Forelimb muscle (tissue), 1 donor: ENCODE measurements around the gene ABAT. TPM values are rescaled to one million over a fixed set of nuclear protein-coding genes. Genes with fewer than 3 reads are reported as not detected.
"Not testable (repeated sequence)": the region's sequence is repeated elsewhere in the genome, so short reads cannot be mapped to it uniquely, and the experiment has no call there.

ENCODE experiments used
- DNase-seq: peaks from one replicate; pipeline ENCODE4 v3.0.0-alpha.2; 2013; ENCODE audit warnings: low read depth
- polyA plus RNA-seq: library from polyadenylated mRNA; unstranded; fragments of 120-200 nt; gene quantifications from one replicate; pipeline ENCODE4 v1.2.1, GENCODE V29; 2013; ENCODE audit not compliant: insufficient read length

The ABAT gene
- polyA plus RNA-seq, 1 donor, result 17.7 TPM

GRCh38 chr16:8682551-8683259 lies 8.3 kb downstream of the ABAT start:
- DNase-seq, result no peak

- DNase-seq, result no peak
Observed at GRCh38 chr16:8683640-8684039, 9.2 kb downstream of the ABAT start.

- no peak for DNase-seq
Observed at GRCh38 chr16:8685617-8686016, 11.2 kb downstream of the ABAT start.

- DNase-seq, result no peak
Observed at GRCh38 chr16:8686031-8686621, 11.7 kb downstream of the ABAT start.

- no peak for DNase-seq
Observed at GRCh38 chr16:8686879-8687278, 12.5 kb downstream of the ABAT start.

- DNase-seq, result no peak
Observed at GRCh38 chr16:8689686-8690085, 15.3 kb downstream of the ABAT start.

GRCh38 chr16:8691728-8692127 lies 17.3 kb downstream of the ABAT start:
- DNase-seq, result no peak

GRCh38 chr16:8694795-8695728 lies 20.6 kb downstream of the ABAT start:
- DNase-seq, result no peak

GRCh38 chr16:8696880-8697279 lies 22.5 kb downstream of the ABAT start:
- DNase-seq, result no peak

GRCh38 chr16:8697965-8698364 lies 23.5 kb downstream of the ABAT start:
- no peak for DNase-seq

- DNase-seq, result no peak
Observed at GRCh38 chr16:8703693-8704092, 29.3 kb downstream of the ABAT start.

- DNase-seq, result no peak
Observed at GRCh38 chr16:8704098-8704497, 29.7 kb downstream of the ABAT start.

GRCh38 chr16:8705100-8705822 lies 30.8 kb downstream of the ABAT start:
- not testable (repeated sequence) for DNase-seq

- DNase-seq, result no peak
Observed at GRCh38 chr16:8708536-8708935, 34.1 kb downstream of the ABAT start.

GRCh38 chr16:8712589-8713361 lies 38.4 kb downstream of the ABAT start:
- DNase-seq, result no peak

GRCh38 chr16:8713635-8714172 lies 39.3 kb downstream of the ABAT start:
- no peak for DNase-seq

GRCh38 chr16:8714174-8714573 lies 39.8 kb downstream of the ABAT start:
- no peak for DNase-seq

GRCh38 chr16:8714807-8715206 lies 40.4 kb downstream of the ABAT start:
- no peak for DNase-seq

GRCh38 chr16:8716052-8716451 lies 41.6 kb downstream of the ABAT start:
- no peak for DNase-seq

- DNase-seq, result no peak
Observed at GRCh38 chr16:8716592-8716991, 42.2 kb downstream of the ABAT start.

GRCh38 chr16:8717469-8717868 lies 43.1 kb downstream of the ABAT start:
- DNase-seq, result no peak
